Small intestine (tissue), 7 donors: ENCODE results near the gene SUFU. TPM values are rescaled to one million over a fixed set of nuclear protein-coding genes. Genes with fewer than 3 reads are reported as not detected.

Experiments used
- DNase-seq, 2 donors: peaks; one replicate each; pipeline versions ENCODE4 v3.0.0 to v3.0.0-alpha.2; 2013
- FAIRE-seq: peaks from 2 replicates; lab custom pipeline; 2012; peaks lifted over from hg19 to GRCh38; lab: Jason Lieb, UNC
- H3K27ac ChIP-seq, 3 donors: one replicate each; pipeline ENCODE4 v1.5.1; 2013; ENCODE audit warnings: low read length in 2 of 3, mild to moderate bottlenecking in 2 of 3, control low read depth in 1 of 3, inconsistent platforms in 1 of 3, low read depth in 1 of 3, moderate library complexity in 1 of 3
- H3K27me3 ChIP-seq, 3 donors: one replicate each; pipeline ENCODE4 v1.6.1; 2013; ENCODE audit warnings: low read length in 3 of 3, inconsistent platforms in 1 of 3; ENCODE audit not compliant: control insufficient read depth in 3 of 3, insufficient read depth in 3 of 3
- H3K36me3 ChIP-seq, 3 donors: one replicate each; pipeline ENCODE4 v1.6.1; 2013; ENCODE audit warnings: low read length in 3 of 3, inconsistent platforms in 1 of 3, low read depth in 1 of 3, mild to moderate bottlenecking in 1 of 3, moderate library complexity in 1 of 3; ENCODE audit not compliant: control insufficient read depth in 3 of 3, insufficient read depth in 2 of 3
- H3K4me1 ChIP-seq, 3 donors: one replicate each; pipeline ENCODE4 v1.6.1; 2013; ENCODE audit warnings: low read length in 2 of 3, inconsistent platforms in 1 of 3, low read depth in 1 of 3, mild to moderate bottlenecking in 1 of 3, moderate library complexity in 1 of 3; ENCODE audit not compliant: control insufficient read depth in 3 of 3, insufficient read depth in 2 of 3
- H3K4me3 ChIP-seq, 3 donors: one replicate each; pipeline ENCODE4 v1.5.1; 2013; ENCODE audit warnings: low read length in 3 of 3, control low read depth in 1 of 3, inconsistent platforms in 1 of 3, low read depth in 1 of 3, mild to moderate bottlenecking in 1 of 3, moderate library complexity in 1 of 3
- H3K9me3 ChIP-seq, 2 donors: one replicate each; pipeline ENCODE4 v1.6.1; 2013; ENCODE audit warnings: low read depth in 1 of 2, low read length in 1 of 2; ENCODE audit not compliant: control insufficient read depth in 2 of 2, insufficient read depth in 1 of 2
- WGBS, 3 donors: extraction: QIAGEN DNeasy Blood & Tissue Kit; methylation state at CpG; one replicate each; pipeline ENCODE4 v1.1.7; 2013; 5-methylcytosine and 5-hydroxymethylcytosine counted together
- polyA plus RNA-seq, 4 donors: library from polyadenylated mRNA; stranded (reverse) in 3 of 4; unstranded in 1 of 4; fragments of 200-250 nt in 3 of 4; fragments of 120-200 nt in 1 of 4; gene quantifications; one replicate each; pipeline versions ENCODE4 v1.2.1 to v1.2.3, GENCODE V29; 2013
- donor health status: healthy with polysubstance abuse.
- donor health status: control.
- donor health status: control.
- donor health status: Bipolar disorder and iron deficiency.
- donor health status: healthy.

Gene SUFU
- polyA plus RNA-seq, 4 donors, result 2.2 to 15.0 (median 4.0) TPM

- peaks cover 3 to 74% (median 8%) of the 10 kb centered on the region in 3 donors for H3K36me3 ChIP-seq
Observed at GRCh38 chr10:102599565-102600327, 96.0 kb downstream of the SUFU start.

GRCh38 chr10:102600816-102601215 lies 97.0 kb downstream of the SUFU start:
- Histone ChIP-seq H3K27ac (peak overlapping the region in 2 of 3 donors; percentile 14 to 68), H3K4me3 (no peak overlapping the region), H3K4me1 (peaks cover 0 to 63% (median 0%) of the 10 kb centered on the region in 3 donors), H3K27me3 (no peaks in the 10 kb centered on the region), H3K36me3 (peaks cover 3 to 76% (median 8%) of the 10 kb centered on the region in 3 donors), H3K9me3 (no peaks in the 10 kb centered on the region)
- FAIRE-seq (no peak), DNase-seq (no peak)
- WGBS, 3 donors, result 91 to 99% (median 93%) methylated on average over 5 to 6 of the region's 6 CpGs

More at GRCh38 chr10:102599565-102600327, 96.0 kb downstream of the SUFU start:
- WGBS, 3 donors, result 54 to 61% (median 58%) methylated on average over 7 of the region's 7 CpGs
- peak overlapping the region in 2 of 3 donors; percentile 32 to 68 for H3K27ac ChIP-seq
- DNase-seq, result peak in 1 of 2 donors; percentile 87
- H3K9me3 ChIP-seq, result no peaks in the 10 kb centered on the region
- H3K27me3 ChIP-seq, result no peaks in the 10 kb centered on the region
- H3K4me3 ChIP-seq, result no peak overlapping the region
- H3K4me1 ChIP-seq, result peaks cover 0 to 60% (median 0%) of the 10 kb centered on the region in 3 donors
- FAIRE-seq, result no peak

GRCh38 chr10:102601639-102602038 lies 97.9 kb downstream of the SUFU start:
- no peaks in the 10 kb centered on the region for H3K27me3 ChIP-seq
- peaks cover 3 to 73% (median 8%) of the 10 kb centered on the region in 3 donors for H3K36me3 ChIP-seq
- no peak for FAIRE-seq
- H3K4me3 ChIP-seq, result no peak overlapping the region
- H3K9me3 ChIP-seq, result no peaks in the 10 kb centered on the region
- peak overlapping the region in 1 of 3 donors; percentile 60 for H3K27ac ChIP-seq
- 89 to 96% (median 94%) methylated on average over 9 of the region's 9 CpGs for WGBS, 3 donors
- DNase-seq, result no peak
- H3K4me1 ChIP-seq, result peaks cover 0 to 56% (median 0%) of the 10 kb centered on the region in 3 donors

- Histone ChIP-seq H3K27me3 (no peaks in the 10 kb centered on the region), H3K9me3 (no peaks in the 10 kb centered on the region), H3K4me1 (peaks cover 0 to 48% (median 0%) of the 10 kb centered on the region in 3 donors), H3K36me3 (peaks cover 3 to 70% (median 8%) of the 10 kb centered on the region in 3 donors), H3K4me3 (no peak overlapping the region), H3K27ac (peak overlapping the region in 1 of 3 donors; percentile 60)
- DNase-seq (no peak), FAIRE-seq (no peak)
- 75 to 93% (median 93%) methylated on average over 4 of the region's 4 CpGs for WGBS, 3 donors
Observed at GRCh38 chr10:102602272-102603045, 98.7 kb downstream of the SUFU start.

GRCh38 chr10:102603946-102604345 lies 100.2 kb downstream of the SUFU start:
- H3K4me1 ChIP-seq, result peaks cover 0 to 39% (median 0%) of the 10 kb centered on the region in 3 donors
- H3K4me3 ChIP-seq, result no peak overlapping the region
- peak overlapping the region in 2 of 3 donors; percentile 51 for H3K27ac ChIP-seq
- no peak for DNase-seq
- H3K27me3 ChIP-seq, result no peaks in the 10 kb centered on the region
- peaks cover 3 to 60% (median 8%) of the 10 kb centered on the region in 3 donors for H3K36me3 ChIP-seq
- no peak for FAIRE-seq
- H3K9me3 ChIP-seq, result no peaks in the 10 kb centered on the region
- WGBS, 3 donors, result 76 to 99% (median 96%) methylated on average over 7 of the region's 7 CpGs

GRCh38 chr10:102604439-102604841 lies 100.7 kb downstream of the SUFU start:
- H3K36me3 ChIP-seq, result peaks cover 3 to 55% (median 8%) of the 10 kb centered on the region in 3 donors
- H3K9me3 ChIP-seq, result no peaks in the 10 kb centered on the region
- no peaks in the 10 kb centered on the region for H3K27me3 ChIP-seq
- H3K27ac ChIP-seq, result peak overlapping the region in 2 of 3 donors; percentile 60 to 71
- DNase-seq (peak; percentile 60 to 72), FAIRE-seq (no peak)
- H3K4me1 ChIP-seq, result peaks cover 0 to 35% (median 0%) of the 10 kb centered on the region in 3 donors
- no peak overlapping the region for H3K4me3 ChIP-seq
- 54 to 66% (median 61%) methylated on average over 6 of the region's 6 CpGs for WGBS, 3 donors

GRCh38 chr10:102605712-102606111 lies 101.9 kb downstream of the SUFU start:
- H3K27ac ChIP-seq, result no peak overlapping the region
- peaks cover 3 to 46% (median 8%) of the 10 kb centered on the region in 3 donors for H3K36me3 ChIP-seq
- no peaks in the 10 kb centered on the region for H3K27me3 ChIP-seq
- 84 to 93% (median 86%) methylated on average over 5 of the region's 5 CpGs for WGBS, 3 donors
- no peak overlapping the region for H3K4me3 ChIP-seq
- H3K4me1 ChIP-seq, result peaks cover 0 to 22% (median 0%) of the 10 kb centered on the region in 3 donors
- H3K9me3 ChIP-seq, result no peaks in the 10 kb centered on the region
- no peak for DNase-seq
- FAIRE-seq, result no peak

GRCh38 chr10:102608487-102608886 lies 104.7 kb downstream of the SUFU start:
- Histone ChIP-seq H3K27me3 (no peaks in the 10 kb centered on the region), H3K4me3 (no peak overlapping the region), H3K4me1 (peaks cover 0 to 19% (median 5%) of the 10 kb centered on the region in 3 donors), H3K36me3 (peaks cover 0 to 42% (median 0%) of the 10 kb centered on the region in 3 donors), H3K9me3 (no peaks in the 10 kb centered on the region), H3K27ac (no peak overlapping the region)
- no peak for FAIRE-seq
- WGBS, 3 donors, result 64 to 82% (median 79%) methylated on average over 2 of the region's 2 CpGs
- no peak for DNase-seq
